Endodermal cell (in vitro differentiated cells): ENCODE data around the gene PHF21B. TPM values are rescaled to one million over a fixed set of nuclear protein-coding genes. Genes with fewer than 3 reads are reported as not detected.
A peak's percentile ranks its signal among the peaks of the same experiment; 100 is the strongest.
"Not testable (repeated sequence)": the region's sequence is repeated elsewhere in the genome, so short reads cannot be mapped to it uniquely, and the experiment has no call there.

Experiments
- DNase-seq: peaks from one replicate; pipeline ENCODE4 v3.0.0-alpha.2; 2017
- H3K27ac ChIP-seq: 2 replicates; pipeline ENCODE4 v1.5.1; 2013; ENCODE audit warnings: mild to moderate bottlenecking, low read depth, low read length, moderate library complexity
- H3K27me3 ChIP-seq: 2 replicates; pipeline ENCODE4 v1.6.1; 2013; ENCODE audit warnings: mild to moderate bottlenecking, low read length, moderate library complexity; ENCODE audit not compliant: insufficient read depth, control insufficient read depth, poor library complexity, severe bottlenecking
- H3K36me3 ChIP-seq: 2 replicates; pipeline ENCODE4 v1.7.0; 2013; ENCODE audit warnings: mild to moderate bottlenecking, low read length, moderate library complexity; ENCODE audit not compliant: control insufficient read depth, insufficient read depth
- H3K4me1 ChIP-seq: one replicate; pipeline ENCODE4 v1.7.0; 2013; ENCODE audit warnings: low read length; ENCODE audit not compliant: control insufficient read depth, insufficient read depth
- H3K4me3 ChIP-seq: 2 replicates; pipeline ENCODE4 v1.5.1; 2013; ENCODE audit warnings: mild to moderate bottlenecking, low read length, moderate library complexity
- H3K9ac ChIP-seq: 2 replicates; pipeline ENCODE4 v1.6.1; 2013; ENCODE audit warnings: mild to moderate bottlenecking, low read length, moderate library complexity; ENCODE audit not compliant: poor library complexity, severe bottlenecking; ENCODE audit errors: extremely low read depth
- H3K9me3 ChIP-seq: 2 replicates; pipeline ENCODE4 v1.6.1; 2013; ENCODE audit warnings: mild to moderate bottlenecking, low read length, moderate library complexity; ENCODE audit not compliant: control insufficient read depth
- H3K27ac Mint-ChIP-seq: 2 replicates; pipeline ENCODE4 v1.8.0; 2020; ENCODE audit warnings: mixed read lengths
- H3K27me3 Mint-ChIP-seq: 2 replicates; pipeline ENCODE4 v1.8.0; 2021; ENCODE audit warnings: mild to moderate bottlenecking, mixed read lengths; ENCODE audit not compliant: insufficient read depth
- H3K36me3 Mint-ChIP-seq: 2 replicates; pipeline ENCODE4 v1.8.0; 2020; ENCODE audit warnings: low read depth, mixed read lengths
- H3K4me1 Mint-ChIP-seq: 2 replicates; pipeline ENCODE4 v1.8.0; 2020; ENCODE audit warnings: mixed read lengths
- H3K4me3 Mint-ChIP-seq: 2 replicates; pipeline ENCODE4 v1.8.0; 2020; ENCODE audit warnings: mild to moderate bottlenecking, moderate library complexity, mixed read lengths
- H3K9me3 Mint-ChIP-seq: 2 replicates; pipeline ENCODE4 v1.8.0; 2020; ENCODE audit warnings: mild to moderate bottlenecking, mixed read lengths
- CTCF ChIP-seq: fragments of 200-600 bp; sonication (generic); conservative IDR thresholded peaks from 2 replicates; pipeline ENCODE4 v1.5.0; 2021; ENCODE audit warnings: antibody characterized with exemption, mild to moderate bottlenecking
- WGBS, 2 experiments: methylation state at CpG; one replicate each; pipeline versions ENCODE4 v1.1.5 to v1.1.7; 2013; ENCODE audit warnings: missing lambda C conversion rate in 2 of 2, mixed read lengths in 1 of 2; ENCODE audit not compliant: insufficient coverage in 1 of 2, insufficient read length in 1 of 2; 5-methylcytosine and 5-hydroxymethylcytosine counted together
- total RNA-seq, 2 donors: library from RNA; stranded (reverse); fragmentation: NEBNext Ultra II Directional in 1 of 2; extraction: Animal tissue kit (Norgen Biotek cat#: 25700) in 1 of 2; gene quantifications; 2 replicates in 1 of 2; 3 replicates in 1 of 2; pipeline ENCODE4 v1.2.1, GENCODE V29; 2021

The PHF21B gene
- total RNA-seq, 2 donors from 2014 or later: 57.5 to 69.2 TPM

- DNase-seq: peak; percentile 22
- Mint-ChIP-seq H3K9me3 (peaks cover 35% of the 10 kb centered on the region), H3K4me1 (no peaks in the 10 kb centered on the region), H3K36me3 (peaks cover 82% of the 10 kb centered on the region), H3K27ac (no peak overlapping the region), H3K27me3 (no peaks in the 10 kb centered on the region), H3K4me3 (no peak overlapping the region)
- Histone ChIP-seq H3K4me3 (no peak overlapping the region), H3K4me1 (no peaks in the 10 kb centered on the region), H3K27me3 (no peaks in the 10 kb centered on the region), H3K27ac (no peak overlapping the region), H3K9ac (no peak overlapping the region), H3K36me3 (peaks cover 71% of the 10 kb centered on the region), H3K9me3 (peaks cover 28% of the 10 kb centered on the region)
- 97 to 98% methylated on average over 19 to 21 of the region's 21 CpGs for WGBS, 2 experiments
- no peak for TF ChIP-seq CTCF
Observed at GRCh38 chr22:44907765-44908737, 101.8 kb downstream of the PHF21B start.

GRCh38 chr22:44906999-44907644, 102.7 kb downstream of the PHF21B start:
- Mint-ChIP-seq H3K27ac (no peak overlapping the region), H3K4me3 (no peak overlapping the region), H3K4me1 (no peaks in the 10 kb centered on the region), H3K27me3 (no peaks in the 10 kb centered on the region), H3K9me3 (peaks cover 33% of the 10 kb centered on the region), H3K36me3 (peaks cover 81% of the 10 kb centered on the region)
- Histone ChIP-seq H3K9me3 (peaks cover 26% of the 10 kb centered on the region), H3K4me1 (no peaks in the 10 kb centered on the region), H3K9ac (no peak overlapping the region), H3K4me3 (no peak overlapping the region), H3K27ac (no peak overlapping the region), H3K36me3 (peaks cover 62% of the 10 kb centered on the region), H3K27me3 (no peaks in the 10 kb centered on the region)
- no peak for TF ChIP-seq CTCF
- DNase-seq: peak; percentile 37
- 91 to 94% methylated on average over 9 to 18 of the region's 18 CpGs for WGBS, 2 experiments

- H3K27me3 Mint-ChIP-seq: no peaks in the 10 kb centered on the region
- H3K4me1 Mint-ChIP-seq: no peaks in the 10 kb centered on the region
- peaks cover 81% of the 10 kb centered on the region for H3K36me3 Mint-ChIP-seq
- H3K4me1 ChIP-seq: no peaks in the 10 kb centered on the region
- H3K27ac Mint-ChIP-seq: no peak overlapping the region
- no peak overlapping the region for H3K9ac ChIP-seq
- H3K4me3 ChIP-seq: no peak overlapping the region
- peaks cover 33% of the 10 kb centered on the region for H3K9me3 Mint-ChIP-seq
- H3K4me3 Mint-ChIP-seq: no peak overlapping the region
- no peak overlapping the region for H3K27ac ChIP-seq
- DNase-seq: peak; percentile 22
- no peaks in the 10 kb centered on the region for H3K27me3 ChIP-seq
- TF ChIP-seq CTCF: no peak
- H3K9me3 ChIP-seq: peaks cover 26% of the 10 kb centered on the region
- WGBS, 2 experiments: 96 to 97% methylated on average over 17 to 21 of the region's 21 CpGs
- peaks cover 62% of the 10 kb centered on the region for H3K36me3 ChIP-seq
Observed at GRCh38 chr22:44906248-44906936, 103.4 kb downstream of the PHF21B start.

- Histone ChIP-seq H3K36me3 (peaks cover 53% of the 10 kb centered on the region), H3K9me3 (peaks cover 28% of the 10 kb centered on the region)
- H3K27me3 ChIP-seq, H3K27ac ChIP-seq, H3K9ac ChIP-seq, H3K27me3 Mint-ChIP-seq, H3K27ac Mint-ChIP-seq, H3K4me3 ChIP-seq, H3K4me1 Mint-ChIP-seq, H3K4me3 Mint-ChIP-seq, H3K4me1 ChIP-seq: not testable (repeated sequence)
- peaks cover 80% of the 10 kb centered on the region for H3K36me3 Mint-ChIP-seq
- WGBS, 2 experiments: 98 to 100% methylated on average over 3 of the region's 5 CpGs
- peaks cover 30% of the 10 kb centered on the region for H3K9me3 Mint-ChIP-seq
- DNase-seq: peak; percentile 2
Observed at GRCh38 chr22:44904492-44905152, 105.2 kb downstream of the PHF21B start.
